Measurements from ENCODE around the gene PLA2G2C.

Gene PLA2G2C

DNA sequence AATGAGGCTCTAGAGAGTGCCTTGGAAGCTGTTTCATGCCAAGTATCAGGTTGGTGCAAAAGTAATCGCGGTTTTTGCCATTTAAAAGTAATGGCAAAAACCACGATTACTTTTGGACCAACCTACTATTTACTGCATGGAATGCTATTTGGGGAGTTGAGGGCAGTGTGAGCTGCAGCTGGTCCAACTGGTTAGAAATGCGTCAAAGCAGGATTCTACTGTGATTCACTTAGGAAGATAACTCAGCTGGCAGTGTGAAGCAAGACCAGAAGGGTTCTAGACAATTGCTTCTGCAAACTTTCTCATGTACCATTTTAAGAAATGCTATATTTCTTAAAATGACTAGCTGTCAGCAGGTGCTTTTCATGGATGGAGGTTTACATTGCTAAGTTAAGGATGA lies 21.2 kb upstream of the PLA2G2C start:
- DNase-seq = no peak

DNA sequence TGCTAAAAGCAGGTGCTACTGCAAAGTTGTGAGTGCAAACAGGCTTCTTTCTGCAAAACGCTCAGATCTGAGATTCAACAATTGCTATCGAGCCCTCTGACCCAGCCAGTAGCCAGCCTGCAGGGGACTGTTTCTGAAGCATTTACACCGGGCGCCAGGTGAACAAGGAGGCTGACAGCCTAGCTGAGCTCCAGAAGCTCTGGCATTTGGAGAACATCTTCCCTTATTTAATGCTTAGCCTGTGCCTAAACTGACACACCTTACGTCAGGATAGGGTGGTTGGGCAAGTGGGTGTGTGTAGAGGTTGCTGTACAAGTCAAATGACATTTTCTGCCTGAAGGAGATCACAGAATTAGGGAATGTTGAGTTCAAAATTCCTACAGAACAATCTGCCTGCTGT lies 15.8 kb upstream of the PLA2G2C start:
- DNase-seq = no peak

DNA sequence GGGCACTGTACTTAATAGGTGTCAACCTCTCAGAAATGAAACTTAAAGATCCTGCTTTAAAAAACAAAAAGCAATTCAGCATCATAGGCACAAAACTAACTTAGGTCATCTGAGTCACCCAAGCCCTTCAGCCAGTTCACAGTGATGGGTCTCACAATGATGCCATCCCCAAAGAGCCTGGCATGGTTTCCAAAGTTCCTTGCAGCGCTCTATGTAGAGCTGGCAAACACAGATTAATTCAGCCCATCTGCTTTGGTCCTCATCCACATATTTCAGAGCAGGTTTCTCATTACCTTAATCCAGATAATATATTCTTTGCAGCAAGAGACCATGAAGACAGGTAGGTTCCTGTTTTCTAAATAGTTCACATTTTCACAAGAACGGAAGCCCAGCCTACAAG lies 14.6 kb upstream of the PLA2G2C start:
- DNase-seq = no peak

DNA sequence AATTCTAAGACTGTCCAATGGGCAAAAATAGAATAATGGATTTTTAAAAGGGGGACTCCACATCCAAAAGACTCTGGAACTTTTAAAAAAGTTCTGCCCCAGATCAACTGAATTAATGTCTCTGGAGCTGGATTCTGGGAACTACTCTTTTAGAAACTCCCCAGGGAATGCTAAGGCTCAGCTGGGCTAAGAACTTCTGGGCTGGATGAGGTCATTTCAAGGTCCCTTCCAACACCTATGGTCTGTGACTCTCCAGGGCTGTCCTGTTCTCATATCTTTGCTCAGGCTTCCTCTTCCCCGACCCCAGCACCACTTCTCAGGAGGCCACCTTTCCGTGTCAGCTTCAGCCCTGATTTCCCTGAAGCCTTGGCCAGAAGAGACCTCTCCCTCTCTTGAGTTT lies 13.5 kb upstream of the PLA2G2C start:
- no peak for DNase-seq

DNA sequence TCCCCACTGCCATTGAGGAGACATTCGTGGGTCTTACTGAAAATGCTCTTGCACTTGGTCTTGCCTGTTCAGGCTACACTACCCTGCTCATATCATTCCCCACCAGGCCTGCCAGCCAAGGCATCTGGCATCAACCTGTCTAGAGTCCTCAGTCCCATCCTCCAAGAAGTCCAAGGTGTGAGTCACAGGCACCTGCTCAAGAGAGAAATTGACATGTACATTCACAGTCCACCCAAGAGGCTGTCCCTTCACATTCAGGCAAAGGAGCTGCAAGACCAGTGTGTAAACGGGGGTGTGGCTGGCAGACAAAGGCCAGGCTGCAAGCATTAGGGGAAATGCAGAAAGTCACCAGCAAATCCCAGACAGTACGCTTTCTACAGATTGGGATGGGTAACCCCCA lies 13.1 kb upstream of the PLA2G2C start:
- no peak for DNase-seq

DNA sequence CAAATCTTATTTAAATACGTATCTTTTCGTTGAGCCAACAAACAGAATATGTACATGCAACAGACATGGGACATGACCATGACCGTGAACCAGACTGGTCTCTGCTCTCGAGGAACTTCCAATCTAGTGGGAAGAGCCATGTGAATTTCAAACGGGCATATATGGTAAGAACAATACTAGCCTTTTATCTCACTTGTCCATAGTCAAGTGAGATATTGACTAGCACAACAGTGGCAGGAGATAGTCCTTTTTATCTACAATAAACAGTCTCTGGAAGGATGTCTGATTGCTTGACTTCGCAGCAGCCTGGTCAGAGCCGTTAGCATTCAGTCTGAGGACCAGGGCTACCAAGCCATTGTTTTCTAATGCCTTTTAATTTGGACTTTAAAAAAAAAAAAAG lies 12.6 kb upstream of the PLA2G2C start:
- no peak for DNase-seq

DNA sequence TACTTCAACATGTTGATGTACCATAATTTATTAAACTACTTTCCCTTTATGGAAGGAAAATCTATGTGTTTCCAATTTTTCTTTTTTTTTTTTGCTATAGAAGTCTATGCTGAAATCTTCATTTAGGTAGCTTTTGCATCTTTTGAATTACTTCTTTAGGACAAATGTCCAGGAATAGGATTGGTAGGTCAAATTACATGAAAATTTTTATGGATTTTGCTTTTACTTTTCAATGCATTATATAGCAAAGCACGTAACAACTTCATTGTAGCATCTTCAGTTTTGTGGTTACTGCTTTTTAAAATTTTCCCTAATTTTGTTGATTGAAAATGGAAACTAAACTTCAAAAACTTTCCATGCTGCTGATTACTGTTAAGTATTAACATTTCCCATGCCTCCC lies 12.0 kb upstream of the PLA2G2C start:
- no peak for DNase-seq

DNA sequence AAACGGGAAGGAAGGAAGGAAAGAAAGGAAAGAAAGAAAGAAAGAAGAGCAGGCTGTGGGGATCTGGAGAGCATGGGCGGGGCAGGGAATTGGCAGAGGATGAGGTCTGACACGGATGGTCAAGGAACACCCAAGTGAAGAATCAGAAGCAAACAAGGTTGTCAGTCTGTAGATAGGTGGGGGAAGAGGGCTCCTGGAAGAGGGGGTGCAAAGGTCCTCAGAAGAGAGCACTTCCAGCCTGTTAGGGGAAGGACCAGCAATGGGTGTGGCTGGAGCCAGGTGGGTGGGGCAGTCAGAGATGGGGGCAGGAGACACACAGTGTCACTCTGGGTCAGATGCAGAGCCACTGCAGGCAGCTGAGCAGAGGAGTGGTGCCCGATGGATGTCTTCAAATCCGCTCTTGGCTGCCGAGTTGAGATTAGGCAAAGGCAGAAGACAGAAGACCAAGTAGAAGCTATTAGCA lies 11.0 kb upstream of the PLA2G2C start:
- DNase-seq = no peak

DNA sequence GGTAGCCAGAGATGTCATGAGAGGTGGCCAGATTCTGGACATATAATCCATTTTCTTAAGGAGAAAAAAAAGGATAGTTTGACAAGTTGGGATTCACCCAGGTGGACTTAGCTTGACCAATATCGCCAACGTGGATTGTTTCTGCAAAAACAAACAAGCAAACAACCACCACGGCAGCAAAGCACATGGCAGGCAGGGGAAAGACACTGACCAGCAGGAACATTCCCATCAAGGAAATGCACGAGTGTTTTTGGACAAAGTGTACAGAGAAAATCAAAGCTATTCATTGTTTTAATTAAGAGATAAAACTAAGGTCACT lies 9.1 kb upstream of the PLA2G2C start:
- no peak for DNase-seq

DNA sequence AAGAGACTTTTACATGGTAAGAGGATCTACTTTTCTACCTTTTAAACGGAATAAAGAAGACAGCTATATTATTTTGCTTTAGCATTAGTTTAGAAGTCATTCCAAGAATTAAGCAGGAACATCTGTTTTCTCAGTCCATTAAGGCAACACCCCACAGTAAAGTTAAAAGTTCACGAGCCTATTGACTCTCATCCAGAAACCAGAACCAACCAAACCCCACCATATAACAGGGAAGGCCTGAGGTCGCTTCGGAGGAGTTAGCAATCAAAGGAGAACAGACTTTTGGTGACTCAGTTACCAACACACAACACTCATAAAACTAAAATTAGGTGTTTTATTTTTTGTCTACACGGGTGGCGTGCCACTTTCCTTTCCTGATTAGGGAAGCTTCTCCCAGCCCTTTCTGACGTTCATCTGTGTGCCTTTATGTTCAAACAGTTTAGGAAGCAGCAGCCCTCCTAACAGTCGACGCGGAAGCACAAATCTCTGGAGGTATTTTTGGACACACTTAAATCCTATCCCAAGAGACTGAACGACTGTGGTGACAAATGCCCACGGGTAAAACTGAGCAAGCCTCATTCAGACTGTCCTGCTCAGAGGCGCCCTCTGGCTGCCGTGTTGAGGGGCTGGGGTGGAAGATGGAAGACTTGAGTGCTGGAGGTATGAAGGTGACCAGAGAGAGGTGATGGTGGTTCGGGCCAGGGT lies 8.6 kb upstream of the PLA2G2C start:
- no peak for DNase-seq

DNA sequence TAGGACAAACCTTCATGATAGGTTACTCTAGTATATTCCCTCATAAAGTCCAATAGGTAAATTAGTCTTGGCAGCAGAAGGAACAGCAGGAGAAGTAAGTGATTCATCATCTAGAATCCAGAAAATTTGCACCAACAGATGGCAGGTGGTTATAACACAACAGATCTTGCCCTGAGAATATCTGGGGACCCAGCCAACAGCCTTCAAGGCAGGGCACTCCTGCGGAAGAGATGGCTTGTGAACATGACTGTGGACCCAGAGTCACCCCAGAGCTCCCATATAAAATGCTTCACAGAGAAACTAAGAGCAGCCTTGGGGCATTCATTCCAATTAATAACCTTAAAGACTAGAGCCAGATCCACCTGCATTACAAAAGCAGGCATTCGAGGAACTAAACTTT lies 7.9 kb upstream of the PLA2G2C start:
- DNase-seq = no peak

DNA sequence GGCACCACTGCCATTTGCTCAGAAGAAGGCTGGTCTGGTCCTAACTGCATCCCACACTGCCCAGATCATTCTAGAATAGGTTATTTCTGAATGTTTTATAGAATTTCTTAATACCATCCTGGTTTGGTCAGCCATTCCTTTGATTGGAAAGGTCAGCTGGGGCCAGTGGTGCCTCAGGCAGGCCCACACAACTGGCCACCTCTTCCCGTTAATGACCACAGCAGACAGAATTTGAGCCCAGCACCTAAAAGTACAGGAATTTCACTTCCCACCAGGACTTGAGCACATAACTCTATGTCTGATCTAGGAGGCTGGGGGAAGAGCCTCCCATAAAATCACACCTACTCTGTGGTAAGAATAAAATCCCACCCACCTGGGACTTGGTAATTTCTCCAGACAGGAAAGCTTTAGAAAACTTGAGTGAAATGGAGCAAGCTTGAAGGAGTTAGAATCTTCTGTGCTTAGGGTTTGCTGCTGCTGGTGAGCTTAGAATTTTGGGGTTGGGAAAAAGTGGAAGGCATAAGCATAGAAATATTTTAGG lies 6.6 kb upstream of the PLA2G2C start:
- no peak for DNase-seq

DNA sequence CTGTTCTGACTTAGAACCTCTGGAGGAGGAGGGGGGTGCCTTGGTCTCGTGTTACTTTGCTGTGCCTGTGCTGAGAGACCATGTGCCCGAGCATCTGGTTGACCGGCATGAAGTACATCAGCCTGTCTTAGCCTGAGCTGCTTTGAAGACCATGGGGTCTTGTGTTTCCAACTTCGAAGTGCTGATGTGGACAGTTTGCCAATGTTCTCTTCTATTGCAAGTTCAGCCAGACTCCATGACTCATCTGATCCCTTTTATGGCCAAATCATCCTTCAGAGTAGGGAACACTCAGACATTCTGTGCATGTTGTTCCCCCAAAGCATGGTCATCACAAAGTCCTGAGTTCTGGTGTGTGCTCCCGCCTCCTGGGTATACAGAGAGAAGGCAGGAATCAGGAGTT lies 6.0 kb upstream of the PLA2G2C start:
- DNase-seq = no peak

DNA sequence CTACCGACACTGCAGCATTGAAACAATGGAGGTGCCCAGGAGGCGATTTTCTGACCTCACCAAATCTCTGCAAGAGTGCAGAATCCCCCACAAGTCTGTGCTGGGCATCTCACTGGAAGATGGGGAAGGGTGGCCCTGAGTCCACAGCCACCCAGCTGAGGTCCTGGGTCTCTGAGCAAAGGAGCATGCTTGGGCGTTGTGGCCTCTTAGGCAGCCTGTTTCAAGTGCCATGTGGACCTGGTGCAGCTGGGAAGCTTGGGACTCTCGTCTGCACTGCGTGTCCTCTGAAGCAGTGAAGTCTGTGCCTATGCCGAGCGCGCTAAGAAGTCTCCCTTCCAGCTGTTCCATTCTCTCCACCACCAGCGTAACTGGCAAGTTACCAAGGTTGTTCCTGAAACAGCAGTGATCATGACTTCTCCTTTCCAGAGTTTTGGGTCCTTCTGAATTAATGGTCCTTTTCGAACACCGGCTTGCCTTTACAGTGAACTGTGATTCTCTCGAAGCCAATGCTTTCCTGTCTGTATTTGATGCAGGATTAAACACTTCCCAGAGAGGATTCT lies 5.0 kb upstream of the PLA2G2C start:
- DNase-seq = no peak

DNA sequence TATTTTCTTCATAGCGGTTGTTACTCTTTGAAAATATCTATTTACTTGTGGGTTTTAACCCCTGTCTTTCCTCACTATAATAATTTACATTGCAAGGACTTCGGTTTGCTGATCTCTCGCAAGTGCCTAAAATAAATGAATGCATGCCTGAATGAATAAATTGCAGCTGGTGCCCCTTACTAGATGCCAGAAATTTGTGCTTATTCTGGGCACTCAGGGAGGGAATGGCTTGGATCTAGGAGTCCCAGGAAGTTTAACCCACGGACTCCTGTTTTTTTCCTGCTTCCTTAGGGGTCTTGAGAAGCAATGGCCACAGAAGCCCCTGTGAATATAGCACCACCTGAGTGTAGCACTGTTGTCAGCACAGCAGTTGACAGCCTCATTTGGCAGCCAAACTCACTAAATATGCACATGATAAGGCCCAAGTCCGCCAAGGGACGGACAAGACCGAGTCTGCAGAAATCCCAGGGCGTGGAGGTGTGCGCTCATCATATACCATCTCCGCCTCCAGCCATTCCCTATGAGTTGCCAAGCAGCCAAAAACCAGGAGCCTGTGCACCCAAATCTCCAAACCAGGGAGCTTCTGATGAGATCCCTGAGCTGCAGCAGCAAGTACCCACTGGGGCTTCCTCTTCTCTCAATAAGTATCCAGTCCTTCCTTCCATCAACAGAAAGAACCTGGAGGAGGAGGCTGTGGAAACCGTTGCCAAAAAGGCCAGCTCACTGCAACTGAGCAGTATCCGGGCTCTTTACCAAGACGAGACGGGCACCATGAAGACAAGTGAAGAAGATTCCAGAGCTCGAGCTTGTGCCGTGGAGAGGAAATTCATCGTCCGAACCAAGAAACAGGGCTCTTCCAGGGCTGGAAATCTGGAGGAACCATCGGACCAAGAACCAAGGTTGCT lies 4.2 kb upstream of the PLA2G2C start:
- no peak for DNase-seq

DNA sequence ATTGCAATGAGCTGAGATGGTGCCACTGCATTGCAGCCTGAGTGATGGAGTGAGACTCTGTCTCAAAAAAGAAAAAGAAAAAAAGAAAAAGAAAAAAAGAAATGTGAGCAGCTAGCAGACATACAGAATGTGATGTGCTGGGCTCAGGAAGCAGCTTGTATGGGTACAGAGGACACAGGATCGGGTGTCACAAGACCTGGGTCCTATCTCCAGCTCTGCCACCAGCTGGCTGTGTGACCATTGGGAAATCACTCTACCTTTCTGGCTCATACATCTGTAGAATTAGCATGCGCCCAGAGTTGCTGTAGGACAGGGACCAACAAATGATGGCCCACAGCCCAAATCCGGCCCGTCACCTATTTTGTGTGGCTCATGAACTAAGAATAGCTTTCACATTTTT lies 3.3 kb upstream of the PLA2G2C start:
- no peak for DNase-seq

DNA sequence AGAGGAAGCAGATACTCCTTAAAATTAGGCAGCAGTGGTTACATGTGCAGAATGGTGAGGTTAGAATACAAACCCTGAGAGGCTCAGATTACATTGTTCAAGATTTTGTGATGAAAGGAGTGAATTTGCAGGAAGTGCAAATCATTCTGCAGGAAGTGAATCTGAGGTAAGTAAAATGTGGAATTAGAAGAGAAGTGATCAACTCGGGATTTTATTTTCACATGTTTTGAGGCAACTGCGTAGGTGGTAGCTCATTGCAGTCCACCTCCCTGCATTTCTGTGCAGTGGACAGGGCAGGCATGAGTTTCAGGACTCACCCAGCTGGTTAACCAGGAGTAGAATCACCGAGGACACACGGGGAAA lies 2.1 kb upstream of the PLA2G2C start:
- DNase-seq = no peak

DNA sequence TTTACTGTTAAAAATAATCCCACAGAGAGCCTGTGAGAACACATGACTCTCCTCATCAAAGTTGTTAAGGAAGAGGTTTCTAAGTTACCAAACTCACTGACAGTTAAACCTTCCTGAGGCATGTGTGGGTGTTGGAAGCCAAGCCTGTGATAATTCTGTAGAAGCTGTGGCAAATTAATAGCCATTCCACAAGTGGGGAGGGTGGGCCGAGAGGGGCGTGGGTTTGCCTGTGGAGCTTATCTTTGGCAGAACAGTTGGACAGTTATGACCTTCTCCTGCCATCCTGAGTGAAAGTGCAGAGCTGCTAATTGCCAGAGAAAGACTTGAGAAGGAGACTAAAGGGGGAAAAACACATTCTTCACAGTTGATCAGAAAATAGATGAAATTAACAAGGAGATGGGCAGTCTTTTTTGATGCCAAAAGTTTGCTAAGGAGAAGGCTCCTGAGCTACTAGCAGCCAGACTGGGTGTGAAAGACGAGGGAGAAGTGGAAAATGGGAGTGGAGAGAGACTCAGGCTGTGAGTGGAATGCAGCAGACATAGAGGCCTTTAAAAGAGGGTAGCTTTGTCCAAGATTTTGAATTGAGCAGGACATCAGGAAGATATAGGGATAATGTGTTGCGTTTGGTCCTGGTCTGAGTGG lies 1.6 kb upstream of the PLA2G2C start:
- no peak for DNase-seq

DNA sequence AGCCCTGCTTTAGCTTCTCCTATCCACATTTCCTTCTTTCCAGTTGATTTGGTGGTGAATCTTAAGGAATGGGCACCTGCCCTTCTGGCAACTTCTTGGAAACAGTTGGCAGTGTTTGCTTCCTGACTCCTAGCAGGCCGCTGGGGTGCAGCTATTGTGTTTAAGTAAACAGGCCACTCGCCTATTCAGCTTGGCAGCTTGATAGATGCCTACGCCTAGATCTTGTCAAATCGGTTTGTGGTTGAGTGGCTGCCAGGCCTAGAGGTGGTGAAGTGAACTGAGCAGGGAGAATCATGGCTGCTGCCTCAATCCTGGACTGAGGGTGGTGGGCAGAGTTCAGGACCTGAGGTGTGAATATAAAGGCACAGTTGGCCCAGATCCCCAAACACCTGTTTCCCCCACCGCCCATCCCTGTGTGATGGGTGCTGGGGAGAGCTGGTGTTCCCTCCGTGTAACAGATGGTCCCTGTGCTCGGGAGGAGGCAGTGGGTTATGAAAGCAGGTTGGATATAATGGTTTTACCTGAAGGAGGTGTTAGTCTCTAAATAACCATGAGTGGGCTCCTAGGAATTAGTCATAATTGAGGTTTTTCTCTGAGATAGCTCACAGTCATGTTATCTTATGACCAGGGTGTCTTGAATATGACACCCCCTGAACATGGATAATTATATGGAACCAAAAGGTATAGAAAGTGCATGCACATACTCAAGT lies 940 bp upstream of the PLA2G2C start:
- DNase-seq = no peak

DNA sequence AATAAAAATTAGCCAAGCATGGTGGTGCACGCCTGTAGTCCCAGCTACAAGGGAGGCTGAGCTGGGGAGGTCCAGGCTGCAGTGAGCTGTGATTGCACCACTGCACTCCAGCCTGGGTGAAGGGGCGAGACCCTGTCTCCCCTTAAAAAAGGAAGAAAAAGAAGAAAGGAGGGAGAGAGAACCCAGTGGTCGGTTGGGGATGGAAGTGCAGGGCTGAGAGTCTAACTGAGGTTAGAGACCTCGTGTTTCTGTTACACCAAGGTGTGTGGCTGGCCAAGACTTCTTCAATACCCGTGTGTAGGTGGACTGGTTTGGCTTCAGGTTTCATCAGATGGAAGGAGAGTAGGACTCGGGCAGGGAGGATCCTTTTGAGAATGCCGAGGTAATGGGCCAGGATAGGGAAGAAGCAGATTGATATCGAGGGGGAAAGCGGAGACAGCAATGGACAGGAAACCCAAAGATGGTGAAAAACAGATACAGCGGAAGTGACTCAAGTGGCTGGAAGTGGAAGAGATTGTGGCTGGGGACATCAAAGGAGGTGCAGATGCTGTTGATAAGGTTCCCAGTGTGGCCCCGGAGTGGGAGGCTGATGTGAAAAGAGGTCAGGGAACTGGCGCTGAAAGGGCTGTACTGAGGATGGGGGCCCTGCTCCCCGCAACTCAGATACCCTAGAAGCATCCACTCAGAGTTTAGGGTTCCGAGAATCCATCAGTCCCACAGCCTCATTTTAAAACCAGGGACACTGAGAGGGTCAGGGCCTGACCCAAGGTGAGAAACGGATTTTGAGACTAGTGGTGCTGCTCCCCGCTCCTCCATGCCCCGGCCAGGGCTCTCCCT lies 1.1 kb downstream of the PLA2G2C start:
- no peak for DNase-seq

DNA sequence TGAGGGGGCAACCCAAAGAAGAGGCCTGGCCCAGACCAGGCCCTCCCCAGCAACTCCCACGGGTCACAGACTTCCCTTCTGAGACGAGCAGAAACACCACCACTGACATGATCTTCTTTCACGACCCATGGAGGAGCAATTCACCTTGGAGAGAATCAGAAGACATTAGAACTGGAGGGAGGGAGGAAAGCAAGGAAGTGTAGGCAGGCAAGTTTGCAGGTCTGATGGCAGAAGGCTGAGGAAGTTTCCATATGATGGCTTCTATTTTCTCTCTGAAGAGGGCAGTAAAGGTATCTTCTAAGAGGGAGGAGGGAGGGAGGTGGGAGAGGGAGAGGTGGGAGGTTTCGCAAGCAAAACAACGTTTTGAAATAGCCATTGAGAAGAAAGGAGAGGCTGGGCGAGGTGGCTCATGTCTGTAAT lies 1.8 kb downstream of the PLA2G2C start:
- DNase-seq = no peak

Measured in NCI-H1417 treated with DMSO at 0.1 percent for 48 hours (cell line).